HG02884 (cell line): ENCODE measurements around the gene TMEM179.

Source experiments
- ATAC-seq: cut with Tn5 transposase; IDR thresholded peaks from one replicate; pipeline ENCODE4 v1.9.1; 2021; ENCODE audit warnings: mild to moderate bottlenecking, moderate library complexity; ENCODE audit not compliant: unreplicated experiment

TMEM179 gene

GRCh38 chr14:104573930-104574329 lies 30.6 kb downstream of the TMEM179 start:
- no peak for ATAC-seq

- no peak for ATAC-seq
These were observed 31.9 kb downstream of the TMEM179 start for GRCh38 chr14:104572668-104573067.

DNA sequence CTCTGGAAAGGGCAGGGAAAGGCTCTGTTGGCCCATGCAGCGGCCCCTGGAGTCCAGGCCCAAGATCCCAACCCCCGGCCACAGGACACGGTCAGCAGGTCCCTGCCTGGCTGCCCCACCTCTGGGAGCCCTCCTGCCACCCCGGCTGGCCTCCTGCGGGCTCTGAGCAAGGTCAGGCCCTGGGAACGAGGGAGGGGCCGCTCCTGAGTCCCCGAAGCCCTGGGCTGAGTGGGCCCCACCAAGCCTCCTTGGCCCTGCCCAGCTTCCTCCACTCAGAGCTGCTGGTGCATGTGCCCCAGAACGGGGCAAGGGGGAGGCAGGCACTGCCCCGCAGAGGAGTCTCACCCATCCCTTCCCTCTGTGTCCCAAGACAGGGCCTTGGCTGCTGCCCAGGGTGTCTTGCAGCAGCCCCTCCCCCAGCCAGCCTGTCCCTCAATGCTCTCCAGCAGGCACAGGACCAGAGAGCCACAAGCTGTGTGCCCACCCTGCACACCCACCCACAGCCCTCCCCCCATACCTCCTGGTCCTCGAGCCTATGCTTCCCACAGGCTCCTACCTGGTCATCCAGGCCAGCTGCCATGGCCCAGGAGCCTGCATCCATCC lies 32.4 kb downstream of the TMEM179 start:
- ATAC-seq: no peak

GRCh38 chr14:104571246-104571645 lies 33.3 kb downstream of the TMEM179 start:
- no peak for ATAC-seq

DNA sequence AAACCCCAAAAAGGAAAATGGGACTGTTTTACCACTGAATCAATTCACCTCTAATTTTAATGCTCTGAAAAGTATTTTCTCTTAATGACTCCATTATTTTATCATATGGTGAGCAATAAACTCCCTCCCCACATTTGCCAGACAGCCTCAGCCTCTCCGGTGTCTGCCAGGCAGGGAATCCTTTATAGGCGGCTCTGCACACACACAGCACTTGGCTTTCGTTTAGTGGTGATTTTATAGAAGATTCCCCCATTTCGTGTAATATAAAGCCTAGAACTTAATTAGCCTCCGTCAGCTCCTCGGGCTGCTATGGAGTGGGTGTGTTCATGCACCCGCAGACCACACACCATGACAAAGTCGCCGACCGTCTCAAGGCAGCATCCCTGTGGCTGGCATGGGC lies 35.1 kb downstream of the TMEM179 start:
- ATAC-seq: no peak

GRCh38 chr14:104568620-104569019 lies 36.0 kb downstream of the TMEM179 start:
- ATAC-seq: no peak

DNA sequence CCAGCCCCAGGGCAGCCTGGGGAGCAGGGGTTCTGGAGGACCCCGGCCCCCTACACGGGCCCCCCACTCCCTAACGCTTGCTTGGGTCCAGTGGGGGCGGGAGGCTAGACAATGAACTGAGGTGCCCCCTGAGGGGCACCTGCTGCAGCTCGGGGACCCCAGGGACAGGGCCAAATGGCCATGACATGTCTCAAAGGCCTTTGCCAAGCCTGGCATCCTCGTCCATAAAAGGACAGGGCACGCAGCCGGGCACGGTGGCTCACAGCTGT lies 36.7 kb downstream of the TMEM179 start:
- no peak for ATAC-seq

DNA sequence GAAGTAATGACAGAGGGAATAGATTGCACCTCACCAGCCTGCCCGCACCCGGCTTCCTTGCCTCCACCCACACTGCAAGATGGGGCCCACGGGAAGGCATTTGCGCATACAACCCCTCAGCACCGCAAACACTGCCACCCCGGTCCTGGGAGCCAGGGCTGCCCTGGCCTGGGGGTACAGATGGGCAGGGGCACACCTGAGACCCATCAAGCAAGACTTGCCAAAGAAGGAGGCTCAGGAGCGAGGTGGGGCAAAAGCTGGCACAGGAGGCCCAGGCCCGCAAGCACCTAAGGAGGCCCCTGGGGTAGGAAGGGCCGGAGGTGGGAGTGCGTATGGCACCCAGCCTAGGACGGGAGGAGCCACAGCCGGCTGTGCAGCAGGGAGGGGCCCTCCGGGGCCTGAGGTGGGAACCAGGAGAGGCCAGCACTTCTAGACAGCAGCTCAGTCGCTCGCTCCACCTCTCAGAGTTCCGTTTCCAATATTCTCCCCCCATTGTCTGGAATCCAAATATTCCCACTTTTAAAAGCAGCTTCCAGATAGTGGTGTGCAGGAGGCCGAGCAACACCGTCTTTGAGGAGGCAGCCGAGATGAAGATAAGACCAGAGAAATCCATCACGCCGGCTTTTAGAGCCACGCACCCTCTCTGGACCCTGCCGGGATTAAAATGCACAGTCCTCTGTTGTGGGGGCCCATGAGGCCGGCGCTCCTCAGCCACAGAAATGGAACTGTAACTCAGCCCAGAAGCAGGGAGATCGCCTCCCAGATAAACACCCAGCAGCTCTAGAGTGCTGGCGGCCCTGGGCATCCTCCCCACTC lies 37.2 kb downstream of the TMEM179 start:
- ATAC-seq: no peak

- ATAC-seq: no peak
These were observed 39.6 kb downstream of the TMEM179 start for GRCh38 chr14:104564744-104565679.

GRCh38 chr14:104563742-104564615 lies 40.6 kb downstream of the TMEM179 start:
- no peak for ATAC-seq

- ATAC-seq: no peak
These were observed 41.3 kb downstream of the TMEM179 start for GRCh38 chr14:104563191-104563741.

GRCh38 chr14:104562606-104563005 lies 42.0 kb downstream of the TMEM179 start:
- ATAC-seq: no peak

- ATAC-seq: no peak
These were observed 42.7 kb downstream of the TMEM179 start for GRCh38 chr14:104561632-104562495.

DNA sequence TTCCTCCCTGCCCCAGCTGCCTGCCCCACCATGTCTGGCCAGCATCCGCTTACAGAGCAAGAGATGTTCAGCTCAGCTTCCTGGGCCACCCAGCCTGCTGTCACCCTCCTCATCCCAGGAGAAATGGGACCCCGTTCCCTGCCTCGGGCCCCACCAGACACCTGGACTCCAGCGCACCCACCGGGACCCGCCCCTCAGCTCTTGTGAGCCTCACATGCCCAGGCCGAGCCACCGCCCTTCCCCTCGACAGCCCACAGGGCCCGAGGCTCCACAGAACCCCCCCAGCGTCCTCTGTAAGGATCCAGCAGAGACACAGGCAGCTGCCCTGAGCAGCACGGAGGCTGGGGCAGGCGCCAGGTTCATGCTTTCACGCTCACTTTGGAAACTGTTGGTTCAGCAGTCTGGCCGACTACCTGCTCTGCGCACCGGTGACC lies 43.4 kb downstream of the TMEM179 start:
- no peak for ATAC-seq

- ATAC-seq: no peak
These were observed 44.0 kb downstream of the TMEM179 start for GRCh38 chr14:104560586-104560945.

DNA sequence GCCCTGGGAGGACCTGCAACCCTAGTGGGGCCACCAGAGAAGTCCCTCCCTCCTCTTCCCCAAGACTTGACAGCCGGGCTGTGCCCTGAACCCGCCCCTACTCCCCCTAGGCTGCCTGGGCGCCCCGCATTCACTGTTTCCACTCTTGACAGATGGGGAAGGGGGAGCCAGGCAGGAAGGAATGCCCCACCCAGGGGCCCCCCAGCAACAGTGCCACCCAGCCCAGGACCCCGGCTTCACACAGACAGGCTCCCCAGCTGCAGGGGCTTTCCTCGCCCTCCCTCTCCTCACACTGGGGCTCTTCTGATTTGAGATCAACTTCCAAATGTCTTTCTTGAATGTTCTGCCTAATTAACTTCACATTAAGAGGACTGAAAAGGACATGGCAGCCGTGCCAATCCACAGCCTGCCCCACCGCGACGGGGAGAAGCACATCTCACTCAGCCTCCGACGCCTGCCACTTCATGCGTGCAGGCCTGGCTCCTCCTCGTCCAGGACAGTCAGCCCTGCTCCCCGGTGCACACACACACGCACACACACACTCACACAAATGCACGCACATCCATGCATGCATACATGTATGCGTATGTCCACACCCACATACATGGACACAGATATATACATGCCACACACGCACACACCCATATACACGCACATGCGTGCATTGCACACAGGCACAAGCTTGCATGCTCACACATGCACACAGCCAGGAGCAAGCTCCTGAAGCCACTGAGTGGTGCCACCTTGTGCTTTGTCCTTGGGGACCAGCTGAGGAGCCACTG lies 44.6 kb downstream of the TMEM179 start:
- ATAC-seq: no peak

DNA sequence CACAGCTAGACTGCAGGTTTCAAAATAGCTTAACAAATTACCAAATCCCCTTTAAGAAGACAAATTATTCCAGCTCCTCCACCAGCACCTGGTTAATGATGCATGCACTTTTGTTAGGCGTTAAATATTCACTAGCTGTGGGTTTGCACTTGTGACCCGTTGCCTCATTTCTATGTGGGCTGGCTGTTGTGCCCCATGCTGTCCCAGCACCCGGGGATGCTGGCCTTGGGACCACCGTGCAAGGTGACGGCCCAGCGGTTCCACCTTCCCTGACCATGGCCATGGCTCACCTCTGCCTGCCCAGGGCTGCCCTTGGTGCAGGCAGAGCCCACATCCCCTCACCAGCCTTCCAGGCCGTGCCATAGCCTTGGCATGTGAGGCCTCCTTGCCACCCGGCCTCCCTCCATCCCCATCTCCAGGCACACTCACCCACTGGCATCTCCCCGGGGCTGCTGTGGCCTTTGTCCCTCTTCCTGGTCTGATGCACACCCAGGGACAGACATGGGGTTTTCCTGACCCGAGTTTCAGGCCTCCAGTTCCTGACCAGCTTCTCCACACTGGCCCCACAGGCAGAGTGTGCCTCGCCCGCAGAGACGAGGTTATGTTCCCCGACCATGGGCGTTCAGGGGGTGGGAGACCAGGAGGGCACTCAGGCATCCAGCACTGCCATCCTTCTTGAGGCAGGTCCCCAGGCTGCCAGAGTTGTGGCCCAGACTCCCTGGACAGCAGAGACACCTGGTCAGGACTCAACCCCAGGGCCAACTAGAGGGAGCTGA lies 45.4 kb downstream of the TMEM179 start:
- ATAC-seq: no peak
